ENCODE measurements around the gene PEDS1.
A peak's percentile ranks its signal among the peaks of the same experiment; 100 is the strongest.
"Not testable (repeated sequence)": the region's sequence is repeated elsewhere in the genome, so short reads cannot be mapped to it uniquely, and the experiment has no call there.

The PEDS1 gene

GRCh38 chr20:50153500-50154377 lies at the start of gene PEDS1:
Gene PEDS1 (minus strand): TSS chr20:50153723. CDS start chr20:50153637, 86 bp downstream.
- no peaks in the 10 kb centered on the region for H3K9me3 ChIP-seq
- peak; percentile 11 for TF ChIP-seq CTCF (IDR thresholded peaks at IDR 0.05)
- H3K4me1 ChIP-seq (ENCODE audit: control insufficient read depth in 1 of 2, insufficient read depth in 1 of 2, low read depth in 1 of 2, low read length in 1 of 2): peaks cover 19 to 23% of the 10 kb centered on the region in 2 experiments
- no peaks in the 10 kb centered on the region for H3K27me3 ChIP-seq
- peaks cover 4% of the 10 kb centered on the region for H3K36me3 ChIP-seq
- peak within 1 kb of the TSS; percentile 83 to 91 for H3K4me3 ChIP-seq (ENCODE audit: low read depth in 1 of 2, low read length in 1 of 2)
- H3K27ac ChIP-seq: peak within 1 kb of the TSS; percentile 71

GRCh38 chr20:50202677-50203076 lies 49.2 kb upstream of the PEDS1 start:
- H3K9me3 ChIP-seq: no peaks in the 10 kb centered on the region
- no peaks in the 10 kb centered on the region for H3K27me3 ChIP-seq
- no peak overlapping the region for H3K4me3 ChIP-seq (ENCODE audit: low read depth in 1 of 2, low read length in 1 of 2)
- no peak for TF ChIP-seq CTCF (IDR thresholded peaks at IDR 0.05)
- H3K4me1 ChIP-seq (ENCODE audit: control insufficient read depth in 1 of 2, insufficient read depth in 1 of 2, low read depth in 1 of 2, low read length in 1 of 2): peaks cover 25 to 30% of the 10 kb centered on the region in 2 experiments
- peaks cover 11% of the 10 kb centered on the region for H3K36me3 ChIP-seq
- peak overlapping the region; percentile 8 for H3K27ac ChIP-seq

GRCh38 chr20:50201710-50202109 lies 48.2 kb upstream of the PEDS1 start:
- Histone ChIP-seq H3K36me3 (peaks cover 15% of the 10 kb centered on the region), H3K4me1 (ENCODE audit: control insufficient read depth in 1 of 2, insufficient read depth in 1 of 2, low read depth in 1 of 2, low read length in 1 of 2) (peaks cover 35 to 39% of the 10 kb centered on the region in 2 experiments)
- not testable (repeated sequence) for H3K9me3 ChIP-seq; H3K4me3 ChIP-seq (ENCODE audit: low read depth in 1 of 2, low read length in 1 of 2); H3K27me3 ChIP-seq; H3K27ac ChIP-seq

GRCh38 chr20:50200482-50201104 lies 47.1 kb upstream of the PEDS1 start:
- Histone ChIP-seq H3K4me3 (ENCODE audit: low read depth in 1 of 2, low read length in 1 of 2) (no peak overlapping the region), H3K36me3 (peaks cover 19% of the 10 kb centered on the region), H3K4me1 (ENCODE audit: control insufficient read depth in 1 of 2, insufficient read depth in 1 of 2, low read depth in 1 of 2, low read length in 1 of 2) (peaks cover 38 to 39% of the 10 kb centered on the region in 2 experiments), H3K9me3 (no peaks in the 10 kb centered on the region), H3K27ac (peak overlapping the region; percentile 63), H3K27me3 (no peaks in the 10 kb centered on the region)
- no peak for TF ChIP-seq CTCF (IDR thresholded peaks at IDR 0.05)

- Histone ChIP-seq H3K9me3 (no peaks in the 10 kb centered on the region), H3K27ac (peak overlapping the region; percentile 63), H3K4me3 (ENCODE audit: low read depth in 1 of 2, low read length in 1 of 2) (no peak overlapping the region), H3K27me3 (no peaks in the 10 kb centered on the region), H3K4me1 (ENCODE audit: control insufficient read depth in 1 of 2, insufficient read depth in 1 of 2, low read depth in 1 of 2, low read length in 1 of 2) (peaks cover 47 to 48% of the 10 kb centered on the region in 2 experiments), H3K36me3 (peaks cover 27% of the 10 kb centered on the region)
- TF ChIP-seq CTCF (IDR thresholded peaks at IDR 0.05): no peak
These were observed 46.2 kb upstream of the PEDS1 start for GRCh38 chr20:50199703-50200102.

- no peak for TF ChIP-seq CTCF (IDR thresholded peaks at IDR 0.05)
- Histone ChIP-seq H3K4me1 (ENCODE audit: control insufficient read depth in 1 of 2, insufficient read depth in 1 of 2, low read depth in 1 of 2, low read length in 1 of 2) (peaks cover 57 to 58% of the 10 kb centered on the region in 2 experiments), H3K36me3 (peaks cover 37% of the 10 kb centered on the region), H3K4me3 (ENCODE audit: low read depth in 1 of 2, low read length in 1 of 2) (no peak overlapping the region), H3K27me3 (no peaks in the 10 kb centered on the region), H3K27ac (peak overlapping the region; percentile 63), H3K9me3 (no peaks in the 10 kb centered on the region)
These were observed 45.2 kb upstream of the PEDS1 start for GRCh38 chr20:50198716-50199115.
